GM18867 (cell line): ENCODE data around the gene SAXO2.
"Not testable (repeated sequence)": the region's sequence is repeated elsewhere in the genome, so short reads cannot be mapped to it uniquely, and the experiment has no call there.

Source experiments
- ATAC-seq: cut with Tn5 transposase; IDR thresholded peaks from one replicate; pipeline ENCODE4 v1.9.1; 2021; ENCODE audit warnings: mild to moderate bottlenecking, moderate library complexity; ENCODE audit not compliant: unreplicated experiment

The SAXO2 gene

GRCh38 chr15:82332711-82333602, 70.3 kb downstream of the SAXO2 start:
- not testable (repeated sequence) for ATAC-seq

- not testable (repeated sequence) for ATAC-seq
Measured at GRCh38 chr15:82333603-82334553, 71.3 kb downstream of the SAXO2 start.
